GM21786 (cell line): Measurements from ENCODE around the gene MACROD2.

Experiments
- ATAC-seq: cut with Tn5 transposase; IDR thresholded peaks from one replicate; pipeline ENCODE4 v1.9.1; 2021; ENCODE audit not compliant: unreplicated experiment

The MACROD2 gene

GRCh38 chr20:16096756-16097326 is 2101.5 kb downstream of the MACROD2 start:
- ATAC-seq, result no peak

- ATAC-seq, result no peak
Measured at GRCh38 chr20:16097788-16098187, 2102.5 kb downstream of the MACROD2 start.

GRCh38 chr20:16098890-16099639 is 2103.7 kb downstream of the MACROD2 start:
- ATAC-seq, result no peak

GRCh38 chr20:16100111-16100510 is 2104.8 kb downstream of the MACROD2 start:
- ATAC-seq, result no peak

GRCh38 chr20:16100767-16101166 is 2105.5 kb downstream of the MACROD2 start:
- ATAC-seq, result no peak
